Measurements from ENCODE around the gene ANKRD6.

The ANKRD6 gene

DNA sequence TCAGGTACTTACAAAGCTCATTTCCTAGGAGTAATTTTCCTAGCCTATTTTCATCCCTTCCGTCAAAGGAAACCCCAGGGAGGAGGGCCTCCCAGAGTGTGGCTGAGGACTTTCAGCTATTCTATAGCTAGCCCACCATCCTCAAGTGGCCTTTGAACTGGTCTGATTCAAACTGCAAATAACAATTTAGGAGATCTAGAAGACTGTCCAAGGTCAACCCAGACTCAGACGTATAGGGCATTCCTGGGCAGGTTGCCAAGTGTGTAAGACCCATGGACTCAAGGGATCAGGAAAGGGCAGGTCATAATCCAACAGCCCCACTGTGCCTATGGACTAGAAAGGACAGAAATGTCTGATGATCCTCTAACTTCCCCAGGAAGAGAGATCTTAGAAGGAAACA is 18.7 kb upstream of the ANKRD6 start:
- DNase-seq: no peak

DNA sequence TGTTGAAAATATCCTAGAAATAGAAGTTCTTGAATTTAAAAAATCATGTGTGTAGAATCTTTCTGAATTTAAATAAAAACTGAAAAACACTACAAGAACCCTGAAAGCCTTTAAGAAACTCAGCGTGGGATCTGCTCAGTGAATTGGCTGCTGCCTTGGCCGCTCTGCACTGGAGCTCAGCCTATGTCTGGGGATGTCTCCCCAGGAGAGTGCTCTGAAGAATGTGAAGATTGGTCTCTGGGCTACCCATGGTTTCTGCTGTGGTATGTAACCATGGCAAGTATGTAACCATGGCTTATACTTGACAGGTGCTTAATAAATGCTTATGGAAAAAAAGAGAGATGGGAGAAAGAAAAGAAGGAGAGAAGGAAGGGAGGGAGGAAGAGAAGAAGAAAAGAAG is 17.8 kb upstream of the ANKRD6 start:
- DNase-seq: no peak

DNA sequence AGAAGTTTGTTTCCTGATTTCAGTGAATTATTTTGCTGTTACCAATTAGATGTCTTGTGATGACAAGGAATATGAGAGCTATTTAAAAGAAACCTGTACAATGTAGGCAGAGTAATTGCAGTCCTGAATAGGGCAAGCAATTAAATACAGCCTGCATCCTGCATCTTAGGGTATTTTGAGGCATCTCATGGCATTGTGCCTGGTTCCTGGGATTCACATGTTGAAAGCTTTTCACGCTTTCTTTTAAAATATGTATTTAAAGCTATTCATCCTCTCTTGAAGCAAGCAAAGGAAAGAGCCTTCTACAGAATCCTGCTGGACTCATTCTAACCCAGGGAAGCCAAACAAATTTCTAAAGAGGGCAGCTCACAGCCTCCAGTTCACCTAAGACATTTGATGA is 16.2 kb upstream of the ANKRD6 start:
- no peak for DNase-seq

DNA sequence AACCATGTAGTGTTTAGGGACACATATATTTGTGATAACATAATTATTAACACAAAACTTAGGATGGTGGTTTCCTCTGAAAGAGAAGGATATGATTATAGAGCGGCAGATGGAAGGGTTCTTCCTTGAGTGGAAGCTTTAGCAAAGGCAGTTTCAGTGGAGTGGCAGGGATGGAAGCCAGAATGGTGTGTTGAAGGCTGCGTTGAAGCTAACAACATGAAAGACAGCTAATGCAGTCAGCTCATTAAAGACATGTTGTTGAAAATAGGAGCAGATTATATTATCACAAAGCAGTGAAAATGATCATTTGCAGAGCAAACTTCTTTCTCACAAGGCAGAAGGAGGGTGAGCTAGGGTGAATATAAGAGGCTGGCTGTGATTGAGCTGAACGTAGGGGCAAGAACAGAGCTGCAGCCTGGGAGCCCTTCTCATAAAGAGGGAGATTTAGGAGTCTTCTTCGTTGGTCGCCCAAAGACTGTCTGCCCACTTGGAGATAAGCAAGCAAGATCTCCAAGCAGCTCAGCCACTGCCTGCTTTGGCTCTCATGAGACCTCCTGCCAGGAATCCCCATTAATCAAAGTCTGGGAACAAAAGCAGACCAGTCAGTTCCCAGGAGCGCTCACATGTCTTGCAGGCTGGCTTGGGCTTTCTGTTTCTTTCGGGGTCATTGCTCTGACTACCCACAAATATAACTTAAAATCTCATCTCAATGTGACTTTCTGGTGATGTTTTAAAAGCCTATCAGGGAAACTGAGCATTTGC is 2.6 kb upstream of the ANKRD6 start:
- DNase-seq: no peak

DNA sequence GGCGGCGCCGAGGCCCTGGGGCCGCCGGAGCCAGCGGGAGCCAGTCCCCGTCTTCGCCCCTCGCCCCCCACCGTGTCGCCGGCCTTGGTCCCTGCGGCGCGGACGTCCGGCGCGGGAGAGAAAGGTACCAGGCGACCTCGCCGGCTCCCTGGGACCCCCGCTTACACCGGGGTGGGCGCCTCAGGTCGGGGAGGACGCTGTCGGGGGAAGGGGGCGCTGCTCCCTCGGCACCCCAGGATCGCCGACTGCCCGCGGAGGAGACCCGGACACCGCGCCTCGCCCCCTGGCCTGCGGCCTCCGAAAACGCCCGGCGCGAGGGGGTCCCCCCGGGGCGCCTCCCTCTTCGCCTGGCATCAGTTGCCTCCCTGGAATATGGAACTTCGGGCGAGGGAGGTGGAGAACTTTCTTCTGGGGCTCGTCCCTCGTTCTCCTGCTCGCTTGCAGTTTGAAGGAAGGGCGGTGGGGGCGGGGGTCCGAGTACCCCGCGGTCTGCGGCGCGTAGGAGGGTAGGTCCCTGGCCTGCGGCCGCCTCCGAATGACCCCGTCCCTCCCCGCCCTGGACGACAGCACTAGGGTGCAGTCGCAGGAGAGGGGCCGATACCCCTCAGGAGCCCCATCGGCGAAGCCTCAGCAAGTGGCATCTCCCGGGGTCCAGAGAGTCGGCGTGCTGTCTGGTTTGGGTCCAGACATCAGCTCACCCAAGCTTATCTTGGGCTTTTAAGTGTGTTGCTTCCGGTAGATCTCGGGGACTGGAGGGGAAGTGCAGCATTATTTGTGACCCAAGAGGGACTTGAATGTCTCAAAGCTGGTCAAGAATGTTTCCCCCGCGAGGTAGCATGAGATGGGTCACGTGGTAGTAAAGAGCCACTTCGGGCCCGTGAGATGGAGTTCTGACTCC is 549 bp downstream of the ANKRD6 start:
- peak; percentile 31 for DNase-seq

DNA sequence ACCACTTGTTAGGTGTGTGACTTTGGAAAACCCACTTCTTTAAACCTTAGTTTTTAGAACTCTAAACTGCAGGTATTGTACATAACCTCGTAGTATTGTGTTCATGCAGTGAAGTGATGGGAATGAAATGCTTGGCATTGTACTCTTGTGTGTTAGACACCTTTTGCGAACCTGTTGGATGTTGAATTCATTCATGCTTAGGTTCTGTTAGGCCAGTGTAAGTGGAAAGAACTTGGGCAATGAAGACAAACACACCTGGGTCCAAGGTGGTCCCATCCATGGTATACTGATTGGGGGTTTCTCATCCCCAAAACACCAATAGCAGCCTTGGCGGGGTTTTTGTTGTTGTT is 1.2 kb downstream of the ANKRD6 start:
- no peak for DNase-seq

DNA sequence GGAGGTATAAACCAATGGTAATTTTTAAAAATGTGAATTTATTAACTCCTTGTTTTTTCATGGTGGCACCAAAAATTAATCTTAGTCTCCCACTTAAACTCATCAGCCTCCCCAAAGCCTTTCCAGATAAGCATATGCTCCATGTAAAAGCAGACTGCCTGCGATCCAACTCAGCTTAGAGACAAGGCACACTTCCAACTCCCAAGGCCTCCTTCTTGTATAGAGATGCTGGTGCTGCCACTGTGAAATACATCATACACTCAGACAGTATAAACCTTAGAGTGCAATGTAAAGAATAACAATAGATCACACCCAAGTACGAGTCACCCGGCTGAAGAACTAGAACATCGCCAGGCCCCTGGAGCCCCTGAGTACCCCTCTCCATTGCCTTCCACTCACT is 2.0 kb downstream of the ANKRD6 start:
- no peak for DNase-seq

DNA sequence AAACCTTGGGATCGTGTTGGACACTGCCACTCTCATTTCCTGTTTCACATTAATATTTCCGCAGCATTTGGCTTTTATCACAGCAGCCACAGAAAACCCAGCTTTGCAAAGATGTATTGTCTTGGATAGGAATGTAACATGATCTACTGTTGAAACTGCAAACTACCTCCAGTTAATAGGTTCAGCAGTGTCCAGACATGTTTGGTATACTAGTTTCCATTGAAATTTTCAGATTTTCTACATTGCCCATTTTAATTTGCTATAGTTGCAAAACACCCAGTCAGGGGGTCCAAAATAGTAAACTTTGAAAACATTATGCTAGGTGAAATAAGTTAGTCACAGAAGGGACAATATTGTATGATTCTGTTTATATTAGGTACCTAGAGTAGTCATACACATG is 3.3 kb downstream of the ANKRD6 start:
- DNase-seq: no peak

DNA sequence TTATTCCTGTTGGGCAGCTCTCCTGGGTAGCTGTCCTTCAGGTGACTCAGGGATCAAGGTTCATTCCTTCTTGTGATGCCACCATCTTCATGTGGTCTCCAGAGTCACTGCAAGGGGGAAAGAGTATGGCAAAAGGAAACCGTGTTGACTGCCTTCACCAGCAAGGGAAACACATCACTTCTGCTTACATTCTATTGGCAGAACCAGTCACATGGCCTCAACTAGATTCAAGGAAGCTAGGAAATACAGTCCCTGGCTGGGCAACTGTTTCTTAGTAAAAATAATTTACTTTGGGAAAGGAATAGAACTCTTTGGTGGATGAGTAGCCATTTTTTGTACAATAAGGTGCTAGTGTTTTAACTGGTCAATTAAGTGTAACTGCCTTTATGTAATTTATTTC is 5.3 kb downstream of the ANKRD6 start:
- DNase-seq: no peak

DNA sequence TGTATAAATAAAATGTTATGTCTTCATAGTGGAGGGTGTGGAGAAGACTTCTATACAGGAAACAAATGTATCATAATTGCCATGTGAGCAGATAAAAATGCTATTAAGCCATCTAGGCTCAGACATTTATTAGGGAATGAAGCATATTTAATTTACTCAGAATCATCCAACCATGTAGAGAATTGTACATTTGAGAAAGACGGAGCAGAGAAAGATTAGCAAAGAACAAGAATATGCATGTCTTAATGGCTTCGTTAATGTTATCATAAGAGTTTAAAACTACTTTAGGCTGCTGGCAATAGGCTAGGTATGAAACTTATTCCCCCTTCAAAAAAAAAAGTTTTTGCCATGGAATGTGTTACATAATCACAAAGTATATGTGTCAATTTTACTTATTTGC is 6.1 kb downstream of the ANKRD6 start:
- DNase-seq: no peak

DNA sequence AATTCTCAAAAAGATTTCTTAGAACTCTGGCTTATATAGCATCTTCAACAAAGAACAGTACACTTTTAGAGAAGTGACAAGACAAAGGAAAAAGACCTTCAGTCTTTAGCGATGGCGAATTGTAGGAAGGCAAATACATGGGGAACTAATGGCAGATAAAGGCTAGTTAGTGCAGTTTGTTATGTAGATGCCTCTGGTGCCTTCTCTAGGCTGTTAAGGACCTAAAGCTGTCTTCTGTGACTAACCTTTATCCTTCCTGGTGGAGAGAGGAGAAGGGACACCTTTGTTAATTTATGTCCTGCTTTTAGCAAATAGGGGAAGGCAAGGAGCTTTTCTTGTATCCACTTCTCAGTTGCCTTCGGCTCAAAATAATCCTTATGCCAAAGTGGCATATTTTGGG is 7.2 kb downstream of the ANKRD6 start:
- no peak for DNase-seq

DNA sequence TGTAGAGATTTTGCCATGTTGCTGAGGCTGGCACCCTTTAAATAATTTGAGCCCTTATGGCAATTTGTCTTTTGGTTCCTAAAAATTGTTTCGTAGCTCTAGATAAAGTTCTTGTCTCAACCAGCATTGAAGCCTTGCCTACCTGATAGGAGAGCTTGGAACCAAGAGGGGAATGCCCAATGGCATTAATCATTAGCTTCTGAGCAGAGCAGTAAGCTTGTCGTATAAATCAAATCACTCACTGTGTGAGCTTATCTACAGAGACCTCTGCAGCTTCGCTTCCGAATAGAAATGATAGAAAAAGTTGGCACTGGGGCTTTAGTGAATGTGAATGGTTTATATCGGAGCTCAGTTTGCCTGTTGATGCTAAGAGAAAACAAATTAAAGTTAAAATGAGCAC is 10.7 kb downstream of the ANKRD6 start:
- no peak for DNase-seq

DNA sequence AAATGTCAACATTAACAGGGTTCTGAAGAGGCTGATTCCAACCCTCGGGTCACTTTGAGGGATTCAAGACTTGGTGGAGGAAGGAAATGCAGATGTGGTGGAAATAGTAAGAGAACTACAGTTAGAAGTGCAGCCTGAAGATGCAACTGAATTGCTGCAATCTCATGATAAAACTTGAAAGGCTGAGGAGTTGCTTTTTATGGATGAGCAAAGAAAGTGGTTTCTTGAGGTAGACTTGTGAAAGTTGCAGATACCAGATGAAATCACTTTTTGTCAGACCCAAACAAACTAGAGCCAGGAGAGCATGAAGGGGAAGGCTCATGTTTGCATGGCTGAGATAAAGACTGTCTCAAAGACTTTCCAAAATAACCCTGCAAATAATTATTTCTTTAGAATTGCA is 16.2 kb downstream of the ANKRD6 start:
- no peak for DNase-seq

DNA sequence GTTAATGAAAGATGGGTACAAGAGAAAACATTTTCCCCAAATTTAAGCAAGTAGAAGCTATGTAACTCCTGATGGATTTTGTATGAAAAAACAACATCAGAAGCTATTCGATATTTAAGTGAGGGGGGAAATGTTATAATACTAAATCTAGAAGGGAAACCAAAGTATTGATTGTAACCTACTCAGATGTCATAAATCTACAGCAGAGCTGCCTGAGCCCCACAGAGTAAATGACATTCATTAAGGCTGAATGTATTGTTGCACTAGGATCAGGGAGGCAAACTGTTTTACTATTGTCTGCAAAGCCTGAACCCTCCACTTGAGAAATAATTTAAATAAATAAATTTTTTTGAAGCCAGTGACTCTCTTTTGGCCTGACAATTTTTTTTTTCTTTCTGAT is 19.3 kb downstream of the ANKRD6 start:
- no peak for DNase-seq

DNA sequence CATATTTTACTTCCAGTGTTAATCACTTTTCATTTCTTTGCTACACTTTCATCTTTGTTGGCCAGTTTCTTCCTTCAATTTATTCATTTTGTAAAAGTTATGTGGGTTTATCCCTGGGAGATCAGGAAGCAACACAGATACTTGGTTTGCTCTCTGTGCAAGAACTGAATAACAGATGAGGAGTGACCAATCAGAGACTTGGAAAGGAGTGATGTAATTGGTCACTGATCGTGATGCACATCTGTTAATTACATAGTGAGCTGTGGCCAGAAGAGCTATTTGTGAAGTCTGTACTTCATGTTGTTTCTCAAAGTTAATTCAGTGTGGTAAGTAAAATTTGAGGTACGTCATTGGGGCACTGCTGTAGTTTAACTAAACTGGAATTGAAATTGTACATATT is 21.3 kb downstream of the ANKRD6 start:
- no peak for DNase-seq

DNA sequence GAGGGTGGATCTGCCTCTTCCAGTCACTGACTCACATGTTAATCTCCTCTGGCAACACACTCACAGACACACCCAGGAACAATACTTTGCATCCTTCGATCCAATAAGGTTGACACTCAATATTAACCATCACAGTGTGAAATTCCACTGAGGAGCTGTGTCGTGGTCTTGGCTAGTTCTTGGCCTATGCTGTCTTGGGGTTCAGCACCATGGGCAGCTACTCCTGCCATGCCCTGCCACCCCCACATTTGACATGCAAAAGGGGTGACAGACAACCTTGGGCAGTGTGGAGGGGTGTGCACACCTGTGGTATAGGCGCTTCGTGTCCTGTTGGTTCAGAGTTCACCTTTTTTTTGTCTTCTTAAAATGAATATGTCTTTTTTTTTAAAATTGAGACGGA is 25.8 kb downstream of the ANKRD6 start:
- no peak for DNase-seq

DNA sequence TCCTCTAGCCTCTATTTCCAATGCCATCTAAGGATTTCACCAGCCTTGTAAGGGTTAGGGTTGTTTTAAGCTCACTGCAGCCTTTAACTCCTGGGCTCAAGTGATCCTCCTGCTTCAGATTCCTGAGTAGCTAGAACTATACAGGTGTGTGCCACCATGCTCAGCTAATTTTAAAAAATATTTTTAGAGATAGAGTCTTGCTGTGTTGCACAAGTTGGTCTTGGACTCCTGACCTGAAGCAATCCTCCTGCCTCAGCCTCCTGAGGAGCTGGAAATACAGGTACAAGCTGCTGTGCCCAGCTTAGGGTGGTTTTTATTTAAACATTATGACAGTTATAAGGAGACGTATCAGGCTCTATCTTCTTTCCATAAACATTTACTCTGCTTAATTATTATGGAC is 26.5 kb downstream of the ANKRD6 start:
- DNase-seq: no peak

DNA sequence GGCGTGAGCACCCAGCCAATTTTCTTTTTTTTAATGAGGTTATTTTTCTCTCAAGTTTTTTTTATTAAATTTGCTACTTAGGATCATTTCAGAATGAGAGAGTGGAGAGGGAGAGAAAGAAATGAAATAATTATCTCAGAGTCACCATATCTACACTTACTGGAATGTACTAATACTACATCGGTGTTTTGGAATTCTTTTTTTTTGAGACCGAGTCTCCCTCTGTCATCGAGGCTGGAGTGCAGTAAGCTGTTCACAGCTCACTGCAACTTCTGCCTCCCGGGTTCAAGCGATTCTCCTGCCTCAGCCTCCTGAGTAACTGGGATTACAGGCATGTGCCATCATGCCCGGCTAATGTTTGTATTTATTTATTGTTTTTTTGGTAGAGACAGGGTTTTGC is 27.8 kb downstream of the ANKRD6 start:
- no peak for DNase-seq

DNA sequence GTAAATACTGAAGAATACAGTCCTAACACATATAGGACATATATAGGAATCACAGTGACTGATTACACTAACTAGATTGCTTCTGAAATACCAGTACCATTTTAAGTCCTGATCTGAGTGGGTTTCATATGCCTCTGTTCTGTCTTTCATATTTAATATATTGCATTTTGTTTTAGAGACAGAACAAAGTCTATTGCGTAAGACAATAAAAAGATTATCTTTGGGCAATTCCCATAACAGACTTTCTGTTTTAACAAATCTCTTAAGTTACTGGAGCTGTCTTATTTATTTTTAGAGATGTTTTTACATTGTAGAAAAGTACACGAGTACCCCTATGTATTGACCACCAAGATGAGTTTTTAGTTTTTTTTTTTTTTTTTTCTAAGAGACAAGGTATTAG is 29.6 kb downstream of the ANKRD6 start:
- DNase-seq: no peak

DNA sequence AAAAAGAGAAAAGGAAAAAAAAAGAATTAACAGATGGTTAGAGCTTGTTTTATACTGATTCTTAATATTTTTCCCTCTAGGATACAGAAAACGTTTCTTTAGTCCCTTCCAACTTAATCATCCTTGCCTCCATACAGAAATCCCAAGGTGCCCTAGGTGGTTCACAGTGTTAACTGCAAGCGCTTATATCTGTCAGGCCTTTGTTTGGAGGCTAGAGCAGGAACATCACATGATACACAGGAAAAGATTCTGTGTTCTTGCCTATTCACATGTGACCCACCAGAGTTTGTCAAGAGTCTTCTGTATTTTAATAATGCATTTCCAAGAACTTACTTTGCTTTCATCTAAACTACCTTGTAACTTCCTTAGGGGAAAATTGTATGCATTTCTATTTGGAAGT is 31.3 kb downstream of the ANKRD6 start:
- no peak for DNase-seq

DNA sequence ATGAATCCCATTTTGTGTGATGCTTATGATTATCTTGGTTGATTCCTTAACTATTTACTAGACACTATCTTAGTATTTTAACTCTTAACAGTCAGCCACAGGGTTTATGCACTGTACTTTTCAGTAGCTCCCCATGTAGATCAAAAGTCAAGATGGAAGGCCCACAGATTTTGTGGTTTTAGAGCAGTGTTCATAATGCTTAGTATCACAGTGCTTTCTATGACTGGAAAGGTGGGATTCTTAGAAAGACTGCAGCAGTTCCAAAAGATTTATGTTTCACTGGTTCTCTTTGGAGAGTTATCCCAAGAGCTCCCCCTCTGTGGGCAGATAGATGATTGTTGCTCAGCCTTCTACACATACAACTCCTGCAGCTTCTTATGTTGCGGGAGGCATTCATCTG is 34.5 kb downstream of the ANKRD6 start:
- no peak for DNase-seq

DNA sequence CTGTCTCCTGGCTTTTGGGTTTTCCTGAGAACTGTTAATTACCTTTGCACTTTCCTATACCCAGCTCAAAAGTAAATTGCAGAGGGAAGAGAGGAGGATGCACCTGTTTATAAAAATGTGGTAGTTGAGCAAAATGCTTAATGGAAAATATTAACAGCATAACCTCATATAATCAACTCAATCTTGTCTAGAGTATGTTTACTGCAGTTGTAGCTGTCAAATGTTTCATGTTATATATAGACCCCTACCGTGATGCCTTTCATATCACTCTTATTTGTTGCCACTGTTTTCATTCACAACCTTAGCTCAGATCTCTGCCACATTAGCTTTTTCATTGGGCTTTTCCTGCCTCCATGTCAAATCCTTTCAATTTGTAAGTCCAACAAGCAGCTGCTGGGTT is 36.0 kb downstream of the ANKRD6 start:
- DNase-seq: no peak

DNA sequence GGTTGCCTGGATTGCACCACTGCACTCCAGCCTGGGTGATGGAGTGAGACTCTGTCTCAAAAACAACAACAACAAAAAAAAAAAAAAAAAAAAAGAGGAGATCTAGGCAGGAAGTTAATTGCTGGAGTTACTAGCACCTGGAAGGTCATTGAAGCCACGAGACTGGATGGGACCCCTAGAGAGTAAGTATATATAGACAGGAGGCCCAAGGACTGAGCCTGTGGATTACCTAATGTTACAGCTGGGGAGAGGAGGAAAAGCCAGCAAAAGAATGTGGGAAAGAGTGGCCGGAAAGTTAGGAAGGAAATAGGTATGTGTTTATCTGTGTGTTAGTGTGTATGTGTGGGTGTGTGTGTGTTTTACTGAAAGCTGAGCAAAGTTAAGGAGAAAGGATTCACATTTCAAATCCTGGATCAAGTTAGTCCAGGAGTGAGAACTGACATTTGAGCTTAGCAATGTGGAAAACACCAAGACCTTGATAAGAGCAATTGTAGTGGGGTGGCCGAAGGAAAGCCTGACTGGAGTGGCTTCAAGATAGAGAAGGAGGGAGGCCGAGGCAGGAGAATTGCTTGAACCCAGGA is 38.4 kb downstream of the ANKRD6 start:
- no peak for DNase-seq

DNA sequence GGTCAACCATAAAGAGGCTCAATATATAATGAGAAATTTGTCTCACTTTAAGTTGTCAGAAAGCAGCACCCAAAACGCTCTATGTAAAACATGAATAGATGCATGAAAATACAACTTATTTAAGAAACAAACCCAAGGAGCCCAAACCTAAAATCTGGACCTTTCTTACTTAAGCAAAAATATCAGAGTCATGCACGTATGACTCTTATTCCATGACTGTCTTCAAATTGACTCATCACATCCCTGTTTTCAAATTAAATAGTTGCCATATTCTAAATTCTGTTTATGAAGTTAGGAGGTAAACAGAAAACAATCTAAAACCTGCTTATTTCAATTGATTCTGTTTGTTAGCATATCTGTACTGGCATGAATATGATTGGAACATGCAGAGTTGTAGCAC is 42.1 kb downstream of the ANKRD6 start:
- no peak for DNase-seq
